Smooth muscle cell (in vitro differentiated cells): ENCODE measurements around the gene TP53BP1. TPM values are rescaled to one million over a fixed set of nuclear protein-coding genes. Genes with fewer than 3 reads are reported as not detected.

Experiments
- DNase-seq: peaks from one replicate; lab custom pipeline; 2025; ENCODE audit not compliant: unreplicated experiment; lab: John Stamatoyannopoulos, UW
- H2AFZ ChIP-seq: fragments of 200-600 bp; sonication (generic); 2 replicates; pipeline ENCODE4 v1.6.0; 2016; ENCODE audit warnings: antibody characterized with exemption, low read depth, mild to moderate bottlenecking
- H3F3A ChIP-seq: fragments of 200-600 bp; sonication (generic); 2 replicates; pipeline ENCODE4 v1.6.0; 2017; ENCODE audit warnings: antibody characterized with exemption, low read depth
- H3K27ac ChIP-seq: fragments of 200-600 bp; sonication (generic); 2 replicates; pipeline ENCODE4 v1.5.1; 2016; ENCODE audit warnings: low read depth, mild to moderate bottlenecking
- H3K27me3 ChIP-seq: fragments of 200-600 bp; sonication (generic); 2 replicates; pipeline ENCODE4 v1.6.1; 2016; ENCODE audit warnings: low read depth, mild to moderate bottlenecking
- H3K36me3 ChIP-seq: fragments of 200-600 bp; sonication (generic); 2 replicates; pipeline ENCODE4 v1.5.1; 2016; ENCODE audit warnings: low read depth
- H3K4me1 ChIP-seq: fragments of 200-600 bp; sonication (generic); 2 replicates; pipeline ENCODE4 v1.5.1; 2016; ENCODE audit warnings: low read depth
- H3K4me2 ChIP-seq: fragments of 200-600 bp; sonication (generic); 2 replicates; pipeline ENCODE4 v1.6.0; 2016; ENCODE audit warnings: mild to moderate bottlenecking
- H3K4me3 ChIP-seq: fragments of 200-600 bp; sonication (generic); 2 replicates; pipeline ENCODE4 v1.5.1; 2016; ENCODE audit warnings: mild to moderate bottlenecking
- H3K79me2 ChIP-seq: fragments of 200-600 bp; sonication (generic); 2 replicates; pipeline ENCODE4 v1.6.0; 2016; ENCODE audit warnings: low read depth, mild to moderate bottlenecking
- H3K9ac ChIP-seq: fragments of 200-600 bp; sonication (generic); 2 replicates; pipeline ENCODE4 v1.6.0; 2016; ENCODE audit warnings: low read depth
- H3K9me3 ChIP-seq: fragments of 200-600 bp; sonication (generic); replicated peaks from 2 replicates; pipeline ENCODE4 v1.5.1; 2016; ENCODE audit warnings: low read depth
- H4K20me1 ChIP-seq: fragments of 200-600 bp; sonication (generic); 2 replicates; pipeline ENCODE4 v1.6.0; 2016; ENCODE audit warnings: low read depth
- WGBS: methylation state at CpG from one replicate; pipeline ENCODE4 v1.1.7; 2016; ENCODE audit warnings: low lambda C conversion rate; 5-methylcytosine and 5-hydroxymethylcytosine counted together
- polyA plus RNA-seq: library from polyadenylated mRNA; unstranded; fragments of >200 nt; fragmentation: Nextera tagmentation; extraction: Ambion mirVana; gene quantifications from 2 replicates; pipeline ENCODE4 v1.2.1, GENCODE V29; 2016
- total RNA-seq: library from RNA; depleted of rRNA; stranded (reverse); fragments of >200 nt; gene quantifications from 2 replicates; pipeline ENCODE4 v1.2.3, GENCODE V29; 2014
- TF ChIP-seq, protein P1 (sequence below): fragments of 200-600 bp; sonication (generic); IDR thresholded peaks from 2 replicates; pipeline ENCODE4 v1.5.1; 2017; ENCODE audit warnings: borderline replicate concordance, mild to moderate bottlenecking, antibody characterized with exemption; ENCODE audit not compliant: insufficient read depth, poor library complexity, severe bottlenecking

The TP53BP1 gene
- total and polyA plus RNA-seq, 2 experiments from 2014 or later = 24.1 to 41.5 TPM

GRCh38 chr15:43433165-43433564 is 59.8 kb downstream of the TP53BP1 start:
- Histone ChIP-seq H3K4me2 (no peak overlapping the region), H3K4me3 (no peak overlapping the region), H3K9ac (no peak overlapping the region), H3K27ac (peak overlapping the region; percentile 28), H4K20me1 (peaks cover 35% of the 10 kb centered on the region), H3K36me3 (peaks cover 19% of the 10 kb centered on the region), H3F3A (no peaks in the 10 kb centered on the region), H3K9me3 (no peaks in the 10 kb centered on the region), H3K79me2 (no peaks in the 10 kb centered on the region), H2AFZ (no peak overlapping the region), H3K4me1 (no peaks in the 10 kb centered on the region), H3K27me3 (no peaks in the 10 kb centered on the region)
- WGBS = 64% methylated on average over 4 of the region's 4 CpGs
- no peak for DNase-seq
- TF ChIP-seq, protein P1, sequence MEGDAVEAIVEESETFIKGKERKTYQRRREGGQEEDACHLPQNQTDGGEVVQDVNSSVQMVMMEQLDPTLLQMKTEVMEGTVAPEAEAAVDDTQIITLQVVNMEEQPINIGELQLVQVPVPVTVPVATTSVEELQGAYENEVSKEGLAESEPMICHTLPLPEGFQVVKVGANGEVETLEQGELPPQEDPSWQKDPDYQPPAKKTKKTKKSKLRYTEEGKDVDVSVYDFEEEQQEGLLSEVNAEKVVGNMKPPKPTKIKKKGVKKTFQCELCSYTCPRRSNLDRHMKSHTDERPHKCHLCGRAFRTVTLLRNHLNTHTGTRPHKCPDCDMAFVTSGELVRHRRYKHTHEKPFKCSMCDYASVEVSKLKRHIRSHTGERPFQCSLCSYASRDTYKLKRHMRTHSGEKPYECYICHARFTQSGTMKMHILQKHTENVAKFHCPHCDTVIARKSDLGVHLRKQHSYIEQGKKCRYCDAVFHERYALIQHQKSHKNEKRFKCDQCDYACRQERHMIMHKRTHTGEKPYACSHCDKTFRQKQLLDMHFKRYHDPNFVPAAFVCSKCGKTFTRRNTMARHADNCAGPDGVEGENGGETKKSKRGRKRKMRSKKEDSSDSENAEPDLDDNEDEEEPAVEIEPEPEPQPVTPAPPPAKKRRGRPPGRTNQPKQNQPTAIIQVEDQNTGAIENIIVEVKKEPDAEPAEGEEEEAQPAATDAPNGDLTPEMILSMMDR = no peak

DNA sequence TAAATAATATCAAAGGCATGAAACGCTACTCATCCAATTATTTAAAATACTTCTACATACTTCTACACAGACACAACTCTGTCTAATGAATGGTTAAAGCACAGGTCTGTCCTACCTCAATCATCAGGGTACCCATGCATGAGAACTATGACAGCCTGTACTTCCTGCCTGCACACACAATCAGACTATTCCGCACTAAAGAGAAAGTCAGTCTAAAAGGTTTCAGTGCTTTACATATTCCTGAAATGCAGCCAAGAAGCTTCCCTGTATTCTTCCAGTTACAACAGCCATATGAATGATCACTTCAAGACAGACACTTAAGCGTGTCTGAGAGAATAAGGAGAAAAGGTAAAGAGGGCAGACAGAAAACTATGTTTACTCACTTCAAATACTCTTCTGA is 63.3 kb downstream of the TP53BP1 start:
- no peaks in the 10 kb centered on the region for H3K79me2 ChIP-seq
- no peaks in the 10 kb centered on the region for H3K27me3 ChIP-seq
- DNase-seq = no peak
- WGBS = 90% methylated on average over 3 of the region's 3 CpGs
- H3K9me3 ChIP-seq = no peaks in the 10 kb centered on the region
- TF ChIP-seq, protein P1 = no peak
- H3K27ac ChIP-seq = no peak overlapping the region
- H3K36me3 ChIP-seq = peaks cover 27% of the 10 kb centered on the region
- H4K20me1 ChIP-seq = peaks cover 29% of the 10 kb centered on the region
- no peak overlapping the region for H3K9ac ChIP-seq
- H3F3A ChIP-seq = no peaks in the 10 kb centered on the region
- H3K4me3 ChIP-seq = no peak overlapping the region
- no peak overlapping the region for H2AFZ ChIP-seq
- no peaks in the 10 kb centered on the region for H3K4me1 ChIP-seq
- no peak overlapping the region for H3K4me2 ChIP-seq

- Histone ChIP-seq H3K27ac (no peak overlapping the region), H3K9ac (no peak overlapping the region), H3F3A (no peaks in the 10 kb centered on the region), H3K9me3 (no peaks in the 10 kb centered on the region), H4K20me1 (peaks cover 10% of the 10 kb centered on the region), H3K36me3 (peaks cover 24% of the 10 kb centered on the region), H3K4me2 (no peak overlapping the region), H3K4me3 (no peak overlapping the region), H3K4me1 (no peaks in the 10 kb centered on the region), H2AFZ (no peak overlapping the region), H3K79me2 (no peaks in the 10 kb centered on the region), H3K27me3 (no peaks in the 10 kb centered on the region)
- TF ChIP-seq, protein P1 = no peak
- 92% methylated on average over 3 of the region's 3 CpGs for WGBS
- no peak for DNase-seq
Measured at GRCh38 chr15:43423793-43424192, 69.2 kb downstream of the TP53BP1 start.

GRCh38 chr15:43420876-43421275 is 72.1 kb downstream of the TP53BP1 start:
- TF ChIP-seq, protein P1 = no peak
- no peak overlapping the region for H2AFZ ChIP-seq
- no peaks in the 10 kb centered on the region for H3K4me1 ChIP-seq
- H3F3A ChIP-seq = no peaks in the 10 kb centered on the region
- H3K4me2 ChIP-seq = no peak overlapping the region
- H4K20me1 ChIP-seq = peaks cover 12% of the 10 kb centered on the region
- no peaks in the 10 kb centered on the region for H3K27me3 ChIP-seq
- H3K4me3 ChIP-seq = no peak overlapping the region
- peaks cover 17% of the 10 kb centered on the region for H3K36me3 ChIP-seq
- H3K27ac ChIP-seq = no peak overlapping the region
- DNase-seq = no peak
- 96% methylated on average over 7 of the region's 7 CpGs for WGBS
- H3K79me2 ChIP-seq = no peaks in the 10 kb centered on the region
- no peaks in the 10 kb centered on the region for H3K9me3 ChIP-seq
- H3K9ac ChIP-seq = no peak overlapping the region
